Activated CD4-positive, alpha-beta T cell treated with anti-CD3 and anti-CD28 coated beads, Interleukin-2, amount 50 U/mL, for 48 hours (primary cell): ENCODE data around the gene IFT43.

Experiments used
- DNase-seq, 2 experiments: peaks; one replicate each; pipeline ENCODE4 v3.0.0-alpha.2; 2020

IFT43 gene

DNA sequence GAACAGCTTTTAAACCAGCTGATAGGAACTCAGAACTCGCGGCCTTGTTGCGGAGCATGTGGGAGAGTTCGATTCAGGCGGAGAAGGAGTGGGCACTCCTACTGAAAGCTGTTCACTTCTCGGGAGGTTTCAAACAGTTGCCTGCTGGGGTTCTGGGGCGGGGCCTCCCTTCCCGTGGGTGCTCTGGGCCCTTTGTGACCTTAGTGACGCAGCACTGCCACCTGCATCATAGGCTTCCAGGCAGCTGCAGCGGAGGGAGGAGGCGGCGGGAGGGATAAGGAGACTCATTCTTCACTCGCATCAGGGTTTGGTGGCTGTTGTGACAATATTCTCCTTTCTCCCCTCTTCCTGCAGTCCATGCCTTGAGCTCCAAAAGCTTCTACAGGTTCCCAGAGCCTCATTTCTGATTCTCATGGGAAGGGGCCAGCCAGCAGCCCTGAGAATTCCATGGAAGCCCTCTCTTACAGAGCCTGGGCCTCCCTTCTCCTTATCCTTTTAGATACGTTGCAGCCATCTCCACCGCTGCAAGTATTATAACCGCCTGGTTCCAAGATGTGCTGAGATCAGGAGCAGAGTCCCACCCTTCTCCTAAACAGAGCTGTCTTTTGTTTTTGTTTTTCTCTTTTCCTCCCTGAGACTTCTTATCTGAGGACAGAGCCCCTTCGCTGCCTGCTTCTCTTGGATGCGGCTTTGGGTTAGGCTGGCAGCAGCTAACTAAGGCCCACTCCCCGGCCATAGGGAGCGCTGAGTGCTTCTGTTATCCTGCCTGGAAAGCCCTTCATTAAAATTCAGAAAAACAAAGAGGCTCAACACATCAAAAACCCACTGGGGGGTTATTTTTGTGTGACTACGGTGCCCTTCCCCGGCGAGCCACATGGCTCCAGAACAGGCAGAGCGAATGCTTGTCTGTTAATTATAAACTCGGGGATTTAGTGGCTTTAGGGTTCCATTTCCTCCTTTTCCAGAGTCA, 98.5 kb downstream of the IFT43 start:
- no peak for DNase-seq

DNA sequence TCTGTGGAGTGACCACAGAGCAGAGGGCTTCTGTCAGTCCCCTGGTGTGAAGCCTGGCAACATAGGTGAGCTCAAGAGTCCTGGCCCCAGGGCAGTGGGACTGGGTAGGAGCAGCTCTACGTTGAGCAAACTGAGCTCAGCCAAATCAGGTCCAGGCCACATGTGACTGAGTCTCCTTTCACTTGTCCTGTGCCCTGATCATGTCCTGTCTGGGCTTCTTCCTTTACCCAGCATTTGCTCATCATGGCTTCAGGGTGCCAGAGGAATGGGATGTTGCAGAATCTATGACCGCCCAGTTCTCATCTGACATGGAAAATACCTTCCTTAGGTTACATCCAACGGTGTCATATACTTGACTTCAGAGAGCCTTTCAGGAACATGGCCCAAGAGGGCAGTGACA, 99.8 kb downstream of the IFT43 start:
- no peak for DNase-seq

DNA sequence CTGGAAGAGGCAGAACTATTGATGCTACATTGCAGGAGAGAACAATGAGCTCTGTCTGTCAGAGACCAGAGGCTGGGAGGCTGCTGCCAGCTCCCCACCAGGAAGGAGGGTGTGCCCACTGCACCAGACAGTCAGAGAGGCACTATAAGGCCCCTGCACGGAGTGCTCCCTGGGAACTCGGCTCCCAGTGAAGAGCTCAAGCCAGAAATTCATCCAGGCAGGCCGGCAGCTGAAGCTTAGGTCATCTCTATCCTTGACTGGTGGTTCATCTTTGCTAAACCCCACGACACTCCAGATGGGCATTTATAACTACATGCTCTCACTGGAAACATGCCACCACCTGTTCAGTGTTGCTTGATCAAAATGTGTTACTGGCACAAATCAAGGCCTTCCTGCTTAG, 101.1 kb downstream of the IFT43 start:
- DNase-seq: no peak

DNA sequence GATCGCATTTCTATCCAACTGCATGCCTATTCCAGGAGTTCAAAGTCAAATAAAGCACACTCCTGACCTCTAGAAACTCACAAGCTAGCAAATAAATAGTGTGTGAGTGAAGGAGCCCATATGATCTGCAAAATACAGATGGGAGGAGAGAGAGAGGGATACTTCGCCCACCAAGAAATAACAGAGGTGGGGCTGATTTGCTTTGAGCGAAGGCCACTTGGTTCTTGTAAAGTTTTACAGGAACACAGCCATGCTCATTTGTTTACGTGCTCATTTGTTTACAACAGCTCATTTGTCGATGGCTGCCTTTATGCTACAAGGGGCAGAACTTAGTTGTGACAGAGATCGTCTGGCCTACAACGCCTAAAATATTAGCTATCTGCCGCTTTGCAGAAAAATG, 102.8 kb downstream of the IFT43 start:
- no peak for DNase-seq

DNA sequence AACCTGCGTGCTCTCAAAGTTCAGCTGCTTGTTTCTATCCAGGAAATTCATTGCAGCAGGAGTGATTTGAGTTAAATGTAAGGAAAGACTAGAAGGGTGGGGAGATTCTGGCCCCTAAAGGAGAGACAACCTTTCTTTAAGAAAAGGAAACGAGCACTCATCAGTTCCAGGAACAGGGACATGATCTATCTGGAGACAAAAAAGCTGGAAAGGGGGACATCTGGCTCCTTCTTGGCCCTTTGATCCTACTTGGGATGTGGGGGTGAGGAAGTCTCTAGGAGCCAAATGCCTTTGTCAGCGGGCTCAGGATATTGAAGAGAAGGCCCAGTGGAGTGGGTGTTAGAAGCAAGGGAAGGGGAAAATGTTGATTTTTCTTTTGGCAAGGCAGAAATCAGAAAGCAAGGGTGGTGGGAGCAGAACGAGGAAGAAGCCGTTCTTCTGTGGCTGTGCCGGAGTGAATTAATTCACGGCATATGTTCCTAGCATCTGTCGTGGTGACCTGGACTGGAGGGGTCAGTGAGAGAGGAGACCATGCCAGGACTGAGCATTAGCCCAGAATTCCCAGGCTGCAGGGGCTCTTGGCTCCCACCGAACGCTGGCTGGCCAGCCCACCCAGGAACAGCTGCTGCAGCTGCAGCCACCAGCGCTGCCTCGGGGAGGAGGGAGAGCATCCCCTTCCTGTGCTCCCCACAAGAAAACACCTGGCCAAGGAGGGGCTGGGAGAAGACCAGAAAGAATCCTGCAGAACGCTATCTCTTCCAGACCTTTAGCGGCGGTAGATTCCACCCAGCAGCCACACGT, 103.4 kb downstream of the IFT43 start:
- no peak for DNase-seq

DNA sequence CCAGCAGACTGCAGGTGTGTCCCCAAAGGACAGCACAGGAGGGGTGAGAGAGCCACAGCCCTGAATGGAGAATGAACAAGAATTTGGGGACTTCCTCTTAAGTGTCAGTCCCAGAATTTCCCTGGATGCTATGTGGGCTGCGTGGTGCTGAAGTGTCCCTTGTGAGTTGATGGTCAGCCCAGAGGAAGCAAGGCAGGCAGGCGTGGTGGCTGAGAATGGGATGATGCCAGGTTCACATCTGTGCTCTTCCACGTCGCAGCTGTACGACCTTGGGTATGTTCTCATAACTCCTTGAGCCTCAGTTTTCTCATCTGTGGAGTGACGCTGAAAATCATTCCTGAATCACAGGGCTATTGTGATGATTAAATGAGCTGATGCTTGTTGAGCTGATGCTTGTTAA, 104.0 kb downstream of the IFT43 start:
- no peak for DNase-seq

DNA sequence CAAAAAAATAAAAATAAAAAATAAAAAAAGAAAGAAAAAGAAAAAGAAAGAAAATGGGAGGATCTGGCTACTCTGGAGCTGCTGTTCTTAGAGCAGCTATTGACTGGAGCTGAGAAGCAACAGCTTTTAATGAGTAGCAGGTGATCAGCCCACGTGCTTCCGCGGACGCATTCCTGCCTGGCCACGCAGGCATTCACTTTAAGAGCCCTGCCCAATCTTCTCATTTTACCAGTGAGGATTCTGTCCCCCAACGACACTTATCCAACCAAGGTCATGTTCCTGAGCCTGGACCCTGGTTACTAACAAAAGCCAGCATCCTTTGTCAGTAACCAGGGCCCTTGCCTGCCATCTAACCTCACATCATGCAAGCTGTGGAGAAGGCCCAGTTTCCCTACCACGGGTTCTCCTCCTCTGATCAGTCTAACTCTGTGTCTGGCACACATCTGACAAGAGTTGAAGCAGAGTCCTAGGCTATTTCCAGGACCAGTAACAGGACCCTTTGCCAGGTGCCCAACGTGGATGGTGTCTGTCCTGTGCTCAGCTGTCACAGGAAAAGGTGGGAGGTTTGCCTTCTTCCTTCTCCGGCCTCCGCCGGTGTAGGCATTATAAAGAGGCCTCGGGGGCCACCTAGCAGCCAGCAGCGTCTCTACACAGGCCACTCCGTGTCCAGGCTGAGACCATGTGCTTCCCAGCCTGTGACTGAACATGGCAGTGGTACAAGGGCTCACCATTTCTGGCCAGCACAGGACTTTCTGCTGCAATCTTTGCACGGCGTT, 105.2 kb downstream of the IFT43 start:
- DNase-seq: no peak

DNA sequence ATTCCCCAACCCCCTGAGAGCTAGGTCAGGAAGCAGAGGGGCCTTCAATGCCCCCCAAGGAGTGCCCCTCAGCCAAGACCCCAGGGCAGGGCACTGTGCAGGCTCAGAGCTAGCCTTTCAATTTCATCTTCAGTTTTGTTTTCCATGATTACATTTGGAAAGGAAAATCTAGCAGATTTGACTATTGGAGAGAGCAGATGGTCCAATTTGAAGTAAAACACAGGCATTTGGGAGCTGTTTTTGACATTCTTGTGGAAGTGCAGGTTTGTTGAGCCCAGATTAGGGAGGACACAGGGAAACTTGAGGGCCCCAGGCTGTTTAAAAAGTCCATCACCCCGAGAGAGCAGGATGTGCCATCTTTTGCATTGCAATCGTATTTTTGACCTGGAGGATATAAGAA, 107.5 kb downstream of the IFT43 start:
- DNase-seq: no peak

DNA sequence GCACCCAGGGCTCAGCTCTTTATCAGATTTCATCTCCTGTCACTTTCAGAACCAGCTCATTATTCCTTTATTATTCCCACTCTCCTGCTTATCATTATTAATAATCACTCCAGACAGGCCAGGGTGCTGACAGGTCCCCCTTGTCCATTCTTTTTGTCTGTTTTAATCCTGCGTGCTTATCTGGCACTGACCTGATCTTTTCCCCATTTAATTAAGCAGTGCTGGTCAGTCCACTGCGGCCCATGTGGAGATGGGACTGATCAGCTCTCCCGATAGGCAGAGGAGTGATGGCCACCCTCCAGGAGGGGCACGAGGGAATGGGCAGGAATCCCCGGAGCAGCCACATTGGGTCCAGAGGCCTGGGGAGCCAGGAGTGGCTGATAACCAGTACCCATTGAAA, 110.7 kb downstream of the IFT43 start:
- DNase-seq: no peak

DNA sequence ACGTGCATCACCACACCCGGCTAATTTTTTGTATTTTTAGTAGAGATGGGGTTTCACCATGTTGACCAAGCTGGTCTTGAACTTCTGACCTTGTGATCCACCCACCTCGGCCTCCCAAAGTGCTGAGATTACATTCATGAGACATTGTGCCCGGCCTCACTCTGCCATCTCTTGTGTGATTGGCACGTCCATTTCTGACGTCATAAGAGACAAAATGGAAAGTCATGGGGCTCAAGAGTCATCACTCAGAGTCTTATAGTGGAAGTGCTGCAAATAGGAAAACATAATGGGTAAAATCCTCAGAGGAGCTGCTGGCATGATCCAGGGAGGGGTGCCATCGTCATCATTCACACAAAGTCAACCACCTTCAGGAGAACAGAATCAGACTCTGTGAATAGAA, 112.0 kb downstream of the IFT43 start:
- no peak for DNase-seq

DNA sequence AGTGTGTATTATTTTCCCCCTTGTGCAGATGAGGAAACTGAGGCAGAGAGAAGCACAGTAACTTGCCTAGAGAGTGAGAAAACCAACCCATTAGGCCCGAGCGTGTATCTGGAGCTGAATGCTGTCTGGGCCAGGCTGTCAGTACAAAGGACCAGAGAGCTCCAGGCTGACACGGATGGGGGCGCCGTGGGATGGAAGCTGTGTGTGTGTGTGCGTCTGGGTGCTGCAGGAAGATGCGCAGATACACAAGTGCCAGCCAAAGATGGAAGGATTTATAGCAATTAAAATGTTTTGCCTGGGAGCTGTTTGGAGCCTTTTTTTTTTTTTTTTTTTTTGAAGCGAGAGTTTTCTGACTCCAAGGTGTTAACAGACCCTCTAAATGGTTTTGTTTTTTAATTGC, 112.5 kb downstream of the IFT43 start:
- no peak for DNase-seq

DNA sequence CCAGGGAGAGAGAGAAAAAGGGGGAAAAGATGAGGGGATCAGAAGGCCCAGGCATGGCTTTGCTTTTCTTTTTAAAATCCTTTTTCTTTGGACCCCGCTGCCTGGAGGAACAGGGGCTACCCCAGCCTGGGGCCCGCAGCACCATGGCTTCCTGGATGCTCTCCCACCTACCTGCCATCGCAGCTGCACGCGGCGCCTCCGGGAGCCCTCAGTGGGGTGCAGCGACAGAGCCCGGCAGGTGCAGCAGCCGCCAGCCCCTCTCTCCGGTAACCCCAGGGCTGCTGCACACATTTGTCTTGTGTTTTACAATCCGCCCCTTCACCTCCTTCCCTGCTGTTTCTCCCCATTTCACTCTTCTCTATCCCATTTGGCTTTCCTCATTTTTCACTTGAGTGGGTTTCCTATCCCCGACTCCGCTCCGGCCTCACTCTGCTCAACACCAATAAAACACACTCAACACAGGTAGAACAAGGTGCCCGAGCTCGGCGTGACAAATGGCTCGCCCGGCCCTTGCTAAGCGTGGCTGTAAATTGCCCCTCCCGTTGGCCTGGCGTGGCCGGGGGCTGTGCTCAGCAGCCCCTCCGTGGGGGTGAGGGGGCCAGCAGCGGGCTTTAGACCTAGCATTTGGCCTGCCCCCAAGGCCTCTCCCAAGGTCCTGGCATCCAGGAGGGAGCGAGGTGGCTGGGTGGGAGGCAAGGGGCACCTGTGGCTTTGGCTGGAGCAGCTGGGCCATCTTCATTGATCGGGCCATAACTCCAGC, 113.5 kb downstream of the IFT43 start:
- DNase-seq: no peak

DNA sequence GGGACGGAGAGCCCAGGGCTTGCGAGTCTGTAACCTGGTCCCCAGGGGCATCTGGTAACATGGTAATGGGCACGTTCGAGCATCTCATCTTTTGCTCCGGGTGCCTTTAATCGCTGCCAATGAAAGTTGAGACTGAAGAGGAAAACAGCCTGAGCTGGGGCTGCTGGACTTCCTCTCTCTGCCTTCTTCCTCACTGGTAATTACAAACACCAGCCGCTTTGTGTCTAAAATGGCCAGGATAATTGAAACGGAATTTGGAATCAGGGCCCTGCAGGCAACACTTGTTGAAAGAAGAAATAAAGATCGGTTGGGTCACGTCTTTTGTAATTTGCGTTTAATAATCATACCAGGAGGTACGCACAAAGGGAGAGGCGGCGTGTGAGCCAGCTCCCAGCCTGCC, 114.7 kb downstream of the IFT43 start:
- DNase-seq: no peak

DNA sequence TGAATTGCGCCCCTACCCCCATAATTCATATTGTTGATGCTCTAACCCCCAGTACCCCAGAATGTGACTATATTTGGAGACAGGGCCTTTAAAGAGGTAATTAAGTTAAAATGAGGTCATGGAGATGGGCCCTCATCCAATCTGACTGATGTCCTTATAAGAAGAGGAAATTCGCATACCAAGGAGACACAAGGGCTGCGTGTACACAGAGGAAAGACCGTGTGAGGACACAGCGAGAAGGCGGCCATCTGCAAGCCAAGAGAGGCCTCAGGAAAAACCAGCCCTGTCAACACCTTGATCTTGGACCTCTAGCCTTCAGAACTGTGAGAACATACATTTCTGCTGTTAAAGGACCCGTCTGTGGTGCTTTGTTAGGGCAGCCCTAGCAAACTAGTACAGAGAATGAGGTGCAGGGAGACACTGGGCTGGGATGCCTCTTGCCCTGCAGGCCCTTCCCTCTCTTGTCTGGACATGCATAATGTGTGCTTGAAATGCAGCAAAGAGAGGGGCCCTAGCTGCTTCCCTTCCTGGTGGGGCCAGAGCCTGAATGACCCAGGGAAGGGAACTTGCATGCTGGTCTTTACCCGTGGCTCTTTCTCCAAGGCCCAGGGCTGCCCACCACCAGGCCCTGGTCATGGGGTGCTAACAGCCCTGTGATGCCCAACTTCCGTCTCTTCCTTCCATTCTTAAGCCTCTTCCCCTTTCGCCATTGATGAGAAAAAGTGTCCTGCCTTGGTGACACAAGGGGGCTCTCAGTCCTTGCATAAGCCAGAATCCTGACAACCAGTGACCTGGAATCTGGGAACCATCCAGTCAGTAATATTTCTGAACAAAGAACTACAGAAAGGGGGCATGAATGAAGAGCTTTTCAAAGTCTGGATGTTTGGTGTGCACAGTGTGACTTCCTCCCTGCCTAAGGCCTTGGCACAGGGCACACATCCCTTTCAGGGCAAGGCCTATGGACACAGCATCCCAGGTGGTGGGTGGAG, 116.1 kb downstream of the IFT43 start:
- no peak for DNase-seq

DNA sequence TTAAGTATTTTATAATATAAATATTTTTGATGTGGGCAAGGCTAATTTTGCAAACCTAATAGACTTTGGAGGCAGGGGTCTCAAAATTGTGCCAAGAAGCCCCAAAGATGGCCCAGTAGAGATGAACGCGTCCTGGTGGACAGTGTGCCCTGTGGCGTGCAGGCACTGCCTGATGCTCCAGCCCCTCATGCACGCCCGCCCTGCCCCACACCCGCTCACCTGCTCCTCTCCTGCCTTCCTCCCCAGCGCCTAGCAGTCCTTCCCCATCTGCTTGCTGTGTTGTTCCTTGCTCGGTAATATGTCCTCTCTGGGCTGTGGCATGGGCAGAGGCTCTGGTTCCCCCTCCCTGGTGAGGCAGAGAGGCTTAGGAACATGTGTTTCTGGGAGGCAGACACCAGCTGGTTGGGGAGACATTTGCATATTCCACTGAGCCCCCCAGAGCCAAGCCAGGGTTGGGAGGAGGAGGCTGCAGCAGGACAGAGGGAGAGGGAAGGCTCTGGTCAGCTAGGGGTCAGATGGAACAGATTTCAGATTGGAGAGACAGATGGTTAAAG, 119.3 kb downstream of the IFT43 start:
- no peak for DNase-seq

DNA sequence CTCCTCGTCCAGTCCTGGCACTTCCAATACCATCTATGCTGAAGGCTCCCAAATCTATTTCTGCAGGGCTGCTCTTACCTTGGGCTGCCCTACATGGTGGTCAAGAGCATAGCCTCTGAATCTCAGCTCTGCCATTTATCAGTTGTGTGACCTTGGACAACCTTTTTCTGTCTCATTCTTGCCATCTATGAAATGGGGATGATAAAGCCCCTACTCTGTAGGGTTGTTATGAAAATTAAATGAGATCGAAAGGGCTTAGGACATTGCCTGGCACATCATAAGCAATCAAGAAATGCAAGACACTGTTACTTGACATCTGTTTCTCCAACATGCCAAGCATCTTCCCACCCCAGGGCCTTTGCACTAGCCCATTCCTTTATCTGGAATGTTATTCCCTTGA, 120.6 kb downstream of the IFT43 start:
- no peak for DNase-seq

DNA sequence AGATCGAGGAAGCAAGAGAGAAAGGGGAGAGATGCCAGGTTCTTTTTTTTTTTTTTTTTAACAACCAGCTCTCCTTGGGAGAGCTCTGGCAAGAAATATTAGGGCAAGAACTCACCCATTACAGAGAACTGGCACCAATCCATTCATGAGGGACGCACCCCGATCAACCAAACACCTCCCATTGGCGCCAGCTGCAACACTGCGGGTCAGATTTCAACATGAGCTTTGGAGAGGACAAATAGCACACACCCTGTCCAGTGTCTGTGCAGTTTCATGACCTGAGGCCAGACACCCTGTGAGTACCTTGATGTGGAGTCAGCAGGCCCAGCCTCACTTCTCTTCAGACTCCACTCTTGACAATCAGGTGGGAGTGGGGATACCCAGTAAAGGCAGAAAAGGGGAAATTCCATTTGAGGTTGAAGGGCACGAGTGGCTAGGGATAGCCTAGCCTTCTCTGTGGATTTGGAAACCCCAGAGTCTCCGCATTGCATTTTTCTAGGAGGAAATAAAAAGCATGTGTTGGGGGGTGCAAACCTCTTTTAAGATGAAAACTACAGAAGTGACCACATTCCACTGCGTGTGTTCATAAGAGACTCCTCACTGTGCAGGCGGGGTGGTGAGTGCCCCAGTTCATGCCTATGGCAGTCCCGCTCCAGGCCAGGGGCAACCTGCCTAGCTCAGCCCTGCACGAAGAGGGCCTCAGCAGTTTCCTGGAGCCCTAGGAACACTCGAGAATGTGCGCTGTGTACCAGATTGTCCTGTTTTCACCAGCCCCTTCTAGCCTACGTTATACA, 123.7 kb downstream of the IFT43 start:
- no peak for DNase-seq

DNA sequence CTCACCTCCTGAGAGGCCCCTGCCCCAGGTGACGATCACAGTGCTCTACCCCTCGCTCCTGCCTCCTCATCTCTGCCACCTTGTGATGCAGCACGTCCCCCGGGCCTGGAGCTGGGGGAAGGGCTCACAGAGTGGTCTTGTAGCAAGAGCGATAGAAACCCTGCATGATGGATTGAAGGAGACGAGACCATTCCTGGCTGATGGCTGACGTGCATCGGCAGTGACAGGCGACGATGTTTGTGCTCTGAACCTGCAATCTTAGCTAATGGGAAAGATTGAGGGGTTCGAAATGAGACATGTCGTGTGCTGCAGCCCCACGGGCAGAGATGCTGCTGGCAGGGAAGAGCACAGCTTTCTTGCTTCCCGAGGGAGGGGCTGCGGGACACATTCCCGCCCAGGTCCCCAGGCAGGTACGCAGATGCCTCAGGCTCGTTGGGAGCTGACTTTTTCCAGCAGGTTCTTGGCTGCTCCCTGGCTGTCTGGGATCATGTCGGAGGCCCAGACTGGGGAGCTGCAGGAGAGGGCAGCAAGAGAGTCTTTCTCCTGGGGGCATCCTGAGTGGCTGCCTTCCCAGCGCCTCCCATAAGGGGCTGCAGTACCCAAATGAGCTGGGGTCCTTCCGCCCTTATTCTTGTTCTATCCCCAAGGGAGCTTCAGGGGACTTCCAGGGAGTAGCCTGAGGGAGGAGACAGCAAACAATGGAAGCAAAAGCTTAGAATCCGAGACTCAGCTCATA, 127.5 kb downstream of the IFT43 start:
- DNase-seq: no peak

DNA sequence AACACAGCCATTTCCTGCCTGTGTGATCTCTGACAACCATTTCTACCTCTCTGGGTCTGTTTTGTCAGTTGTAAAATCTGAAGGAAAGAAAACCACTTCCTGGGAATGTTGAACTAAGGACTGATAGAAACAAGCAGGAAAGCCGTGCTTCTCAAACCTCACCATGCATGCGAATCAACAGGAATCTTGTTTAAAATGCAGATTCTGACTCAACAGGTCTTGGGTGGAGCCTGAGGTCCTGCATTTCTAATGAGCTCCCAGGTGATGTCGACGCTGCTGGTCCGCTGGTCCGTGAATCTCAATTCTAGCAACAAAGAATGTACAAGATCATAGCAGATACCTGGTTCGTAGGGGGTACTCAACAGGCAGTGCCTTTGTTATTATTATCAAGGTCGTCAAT, 128.1 kb downstream of the IFT43 start:
- DNase-seq: no peak
